Bone marrow (tissue), 2 donors: ENCODE measurements around the gene HOXA10.

Source experiments
- DNase-seq, 2 donors: peaks; one replicate each; lab custom pipeline; 2025; lab: John Stamatoyannopoulos, UW

The HOXA10 gene

DNA sequence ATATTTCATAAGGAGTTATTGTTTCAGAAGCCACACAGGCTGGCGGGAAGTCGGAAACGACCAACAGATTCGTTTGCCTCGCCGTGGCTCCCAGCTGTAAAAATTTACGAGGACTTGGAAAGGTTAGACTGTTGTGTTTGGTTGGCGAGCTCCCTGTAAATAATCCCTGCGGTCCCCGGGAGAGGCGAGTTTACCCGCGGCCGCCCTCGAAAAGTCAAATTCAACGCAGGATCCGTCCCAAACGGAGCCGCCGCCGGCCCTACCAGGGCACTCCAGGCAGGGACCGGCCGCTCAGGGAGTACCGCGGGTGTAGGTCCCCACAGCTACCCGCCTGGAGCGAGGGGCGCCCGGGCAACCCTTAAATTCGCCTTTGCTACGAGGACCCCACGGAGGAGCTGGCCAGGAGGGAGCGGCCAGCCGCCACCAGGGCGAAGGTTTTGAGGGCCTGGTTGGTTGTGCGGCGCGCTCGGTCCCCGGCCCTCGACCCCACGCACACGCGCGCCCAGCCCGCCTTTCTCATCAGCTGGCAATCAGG lies 8.1 kb downstream of the HOXA10 start:
- no peak for DNase-seq

DNA sequence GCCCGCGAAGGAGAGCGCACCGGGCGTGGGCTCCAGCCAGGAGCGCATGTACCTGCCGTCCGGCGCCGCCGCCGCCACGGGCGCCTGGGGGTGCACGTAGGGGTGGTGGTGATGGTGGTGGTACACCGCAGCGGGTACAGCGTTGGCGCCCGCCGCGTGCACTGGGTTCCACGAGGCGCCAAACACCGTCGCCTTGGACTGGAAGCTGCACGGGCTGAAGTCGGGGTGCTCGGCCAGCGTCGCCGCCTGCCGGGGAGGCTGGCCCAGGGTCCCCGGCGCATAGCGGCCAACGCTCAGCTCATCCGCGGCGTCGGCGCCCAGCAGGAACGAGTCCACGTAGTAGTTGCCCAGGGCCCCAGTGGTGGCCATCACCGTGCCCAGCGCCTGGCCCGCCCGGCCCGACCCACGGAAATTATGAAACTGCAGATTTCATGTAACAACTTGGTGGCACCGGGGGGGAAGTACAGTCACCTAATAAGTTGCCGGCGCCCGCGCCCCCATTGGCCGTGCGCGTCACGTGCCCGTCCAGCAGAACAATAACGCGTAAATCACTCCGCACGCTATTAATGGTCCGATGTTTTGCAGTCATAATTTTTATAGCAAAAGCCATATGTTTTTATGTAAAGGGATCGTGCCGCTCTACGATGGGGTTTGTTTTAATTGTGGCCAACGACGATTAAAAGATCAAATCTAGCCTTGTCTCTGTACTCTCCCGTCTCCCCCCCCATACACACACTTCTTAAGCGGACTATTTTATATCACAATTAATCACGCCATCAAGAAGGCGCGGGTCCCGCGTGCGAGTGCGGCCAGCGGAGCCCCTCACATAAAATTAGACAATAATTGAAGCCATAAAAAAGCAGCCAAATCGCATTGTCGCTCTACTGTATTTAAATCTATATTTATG lies 8.8 kb downstream of the HOXA10 start, which contains the start of gene HOXA9:
HOXA9 (minus strand) TSS at position 449 of the 907 bp plus-strand sequence; CDS start at position 369, 80 bp downstream.
- peak in 1 of 2 donors; percentile 57 for DNase-seq

DNA sequence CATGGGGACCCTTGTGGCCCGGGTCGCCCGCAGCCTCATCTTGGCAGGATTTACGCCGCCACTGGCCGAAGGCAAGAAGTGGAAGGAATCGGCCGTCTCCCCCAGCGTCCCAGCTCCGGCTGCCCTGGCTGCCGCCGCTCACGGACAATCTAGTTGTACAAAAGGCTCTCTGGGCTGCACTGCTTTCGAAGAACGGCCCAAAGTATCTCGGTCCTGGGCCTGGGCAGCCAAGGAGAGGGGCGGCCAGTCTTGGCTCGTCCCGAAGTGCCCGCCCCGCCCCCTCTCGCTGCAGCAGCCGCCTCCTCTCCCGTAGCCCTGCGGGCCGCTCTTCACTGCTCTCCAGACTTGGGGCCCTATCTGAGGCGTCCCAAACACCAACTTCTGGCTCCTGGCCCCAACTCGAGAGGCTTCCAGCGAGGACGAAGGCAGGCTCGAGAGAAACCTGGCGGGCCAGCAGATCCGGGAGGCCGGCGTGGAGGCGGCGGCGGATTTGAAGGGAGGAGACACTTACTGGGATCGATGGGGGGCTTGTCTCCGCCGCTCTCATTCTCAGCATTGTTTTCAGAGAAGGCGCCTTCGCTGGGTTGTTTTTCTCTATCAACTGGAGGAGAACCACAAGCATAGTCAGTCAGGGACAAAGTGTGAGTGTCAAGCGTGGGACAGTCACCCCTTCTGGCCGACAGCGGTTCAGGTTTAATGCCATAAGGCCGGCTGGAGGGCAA lies 9.6 kb downstream of the HOXA10 start:
- no peak for DNase-seq

DNA sequence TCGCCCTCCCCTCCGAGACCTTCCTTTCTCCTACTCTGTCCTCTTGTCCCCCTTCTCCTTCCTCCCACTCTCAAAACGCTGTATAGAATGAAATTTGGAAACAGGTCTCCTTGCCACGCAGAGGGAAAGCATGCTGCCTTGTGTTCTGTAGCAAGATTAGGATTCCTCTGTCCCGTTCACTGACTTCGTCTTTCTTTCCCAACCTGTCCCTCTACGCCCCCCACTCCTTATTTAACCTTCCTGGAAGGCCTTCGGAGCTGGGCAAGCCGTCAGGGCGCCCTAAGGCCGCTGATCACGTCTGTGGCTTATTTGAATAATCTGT lies 10.1 kb downstream of the HOXA10 start:
- DNase-seq = no peak

DNA sequence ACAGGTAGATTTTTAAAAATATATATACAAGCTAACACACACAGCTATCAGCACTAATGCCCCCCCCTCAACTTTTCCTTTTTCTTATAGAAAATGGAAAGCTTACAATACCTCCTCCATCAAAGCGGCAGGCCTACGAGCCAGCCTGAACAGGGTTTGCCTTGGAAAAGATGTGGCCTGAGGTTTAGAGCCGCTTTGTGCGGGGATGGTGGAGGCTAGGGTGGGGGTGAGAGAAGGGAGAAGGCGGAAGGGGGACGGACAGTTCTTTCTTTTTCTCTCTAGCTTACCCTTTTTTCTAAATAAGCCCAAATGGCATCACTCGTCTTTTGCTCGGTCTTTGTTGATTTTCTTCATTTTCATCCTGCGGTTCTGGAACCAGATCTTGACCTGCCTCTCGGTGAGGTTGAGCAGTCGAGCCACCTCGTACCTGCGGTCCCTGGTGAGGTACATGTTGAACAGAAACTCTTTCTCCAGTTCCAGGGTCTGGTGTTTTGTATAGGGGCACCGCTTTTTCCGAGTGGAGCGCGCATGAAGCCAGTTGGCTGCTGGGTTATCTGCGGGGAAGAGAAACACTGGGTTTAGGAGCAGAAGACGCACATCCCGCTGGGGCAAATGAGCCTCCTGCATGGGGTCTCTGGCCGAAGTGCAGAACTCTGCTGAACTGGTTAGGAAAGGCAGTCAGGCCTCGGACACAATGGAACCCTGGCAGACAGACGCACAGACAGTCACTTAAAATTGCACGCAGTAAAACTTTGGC lies 10.7 kb downstream of the HOXA10 start:
- DNase-seq = no peak

DNA sequence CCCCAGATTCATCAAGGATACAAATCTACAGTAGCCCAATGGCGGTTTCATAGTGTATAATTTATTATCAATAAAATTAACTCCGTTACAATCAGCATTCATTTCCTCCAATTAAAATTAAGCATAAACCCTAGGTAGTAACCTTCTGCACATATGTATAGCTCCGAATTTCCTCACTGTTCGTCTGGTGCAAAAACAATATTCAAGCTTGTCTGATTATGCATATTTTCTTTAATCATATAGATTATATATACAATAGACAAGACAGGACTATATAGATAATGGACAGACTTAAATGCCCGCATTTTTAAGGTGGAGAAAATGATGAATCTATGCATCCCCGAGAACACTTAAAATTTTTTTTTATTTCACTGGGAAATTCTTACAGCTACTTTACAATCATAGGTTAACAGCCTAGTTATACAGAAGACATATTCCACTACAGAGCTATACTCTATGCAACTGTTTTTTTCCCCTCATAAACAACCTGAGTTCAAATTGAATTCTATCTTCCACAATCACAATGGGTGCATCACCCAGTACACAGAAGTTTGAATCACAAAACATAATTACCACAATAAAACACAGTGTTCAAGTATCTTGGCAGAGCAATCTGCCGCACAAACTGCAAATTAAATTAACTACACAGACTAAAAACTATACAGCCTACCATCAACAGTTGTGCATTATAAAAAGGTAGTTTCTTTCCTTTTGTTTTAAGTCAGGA lies 11.4 kb downstream of the HOXA10 start:
- DNase-seq = no peak

DNA sequence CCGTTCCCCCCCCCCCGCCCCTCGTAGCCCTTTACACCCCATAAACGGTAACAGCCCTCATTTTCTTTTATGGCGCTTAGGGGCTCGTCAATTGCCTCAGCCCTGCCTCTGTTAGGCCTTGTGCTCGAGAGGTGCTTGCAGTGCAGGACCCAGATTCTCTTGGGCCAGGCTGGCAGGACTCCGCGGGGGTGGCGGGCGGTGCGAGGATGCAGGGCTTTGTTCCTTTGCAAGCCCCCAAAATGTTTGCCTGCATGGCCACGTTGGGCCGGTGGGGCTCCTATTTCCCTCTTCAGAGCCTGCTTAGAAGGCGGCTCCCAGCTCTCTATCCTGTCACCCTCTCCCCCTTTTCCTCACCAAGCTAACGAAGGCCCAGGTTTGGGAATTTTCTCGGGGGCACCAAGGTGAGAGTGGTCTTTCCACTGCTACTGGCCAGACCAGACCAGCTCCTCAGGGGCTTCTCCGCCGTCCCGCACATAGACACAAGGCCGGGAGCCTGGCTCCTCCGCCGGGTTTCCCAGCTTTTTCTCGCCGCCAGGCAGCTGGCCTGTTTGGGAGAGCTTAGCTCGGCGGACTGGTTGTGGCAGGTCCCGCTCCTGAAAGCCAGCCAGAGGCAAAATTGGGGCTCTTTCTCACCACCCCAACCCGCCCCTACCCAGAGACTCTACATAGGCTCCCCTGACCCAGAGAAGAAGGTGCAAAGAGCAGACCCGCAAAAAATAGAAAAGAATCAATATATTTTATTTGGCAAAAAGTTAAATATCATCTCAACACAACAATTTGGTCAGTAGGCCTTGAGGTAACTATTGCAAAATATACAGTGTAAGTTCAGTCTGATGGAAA lies 12.2 kb downstream of the HOXA10 start:
- no peak for DNase-seq

DNA sequence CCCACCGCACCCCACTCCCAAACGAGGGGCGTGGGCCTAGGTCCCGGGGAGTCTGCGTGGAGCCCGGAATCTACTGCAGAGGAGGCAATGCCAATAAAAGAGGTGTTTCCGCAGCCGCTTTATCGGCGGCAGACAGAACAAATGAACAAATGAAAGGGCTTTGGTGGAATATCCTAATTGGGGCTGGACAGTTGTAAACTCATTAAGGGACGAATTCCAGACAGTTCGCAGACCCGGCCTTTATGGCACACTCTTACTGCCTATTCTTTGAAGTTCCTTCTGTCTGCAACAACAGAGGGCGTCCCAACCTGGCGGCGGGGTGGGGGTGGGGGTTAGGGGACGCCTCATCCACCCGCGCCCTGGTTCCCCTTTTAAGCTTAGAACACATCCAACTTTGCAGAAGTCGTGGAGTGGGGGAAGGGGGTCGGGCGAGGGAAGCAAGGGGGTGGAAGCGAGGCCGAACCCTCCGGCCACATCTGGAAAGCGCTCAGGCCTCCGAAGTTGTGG lies 12.9 kb downstream of the HOXA10 start:
- DNase-seq = peak in 1 of 2 donors; percentile 60

DNA sequence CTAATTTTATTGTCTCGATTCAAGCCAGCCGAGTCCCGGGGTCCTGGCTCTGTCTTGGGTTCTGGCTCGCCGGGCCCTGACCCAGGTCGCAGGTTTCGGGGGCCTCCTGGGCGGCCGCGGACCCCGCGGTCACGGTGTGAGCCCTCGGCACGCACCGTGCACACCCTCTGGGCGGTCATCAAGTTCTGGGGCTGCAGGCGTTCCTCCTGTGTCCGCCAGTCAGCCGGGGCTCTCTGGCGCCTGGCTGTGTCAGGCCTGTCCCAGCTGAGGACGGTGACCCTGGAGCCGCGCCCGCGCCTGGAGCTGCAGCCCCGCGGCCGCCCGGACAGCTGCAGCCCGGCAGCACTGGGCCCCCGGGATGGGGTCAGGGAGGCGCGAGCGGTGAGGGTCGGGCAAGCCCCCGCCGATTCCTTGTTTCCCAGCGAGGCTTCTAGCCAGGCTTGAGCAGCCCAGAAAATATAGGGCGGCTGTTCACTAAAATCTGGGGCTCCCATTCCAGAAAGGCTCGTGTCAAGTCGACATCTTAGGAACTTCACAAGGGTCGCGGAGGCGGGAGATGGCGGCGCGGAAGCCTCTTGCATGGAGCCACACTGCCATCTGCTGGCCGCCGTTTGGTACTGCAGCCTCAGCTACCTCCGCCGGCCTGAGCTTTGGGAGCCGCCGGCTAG lies 13.4 kb downstream of the HOXA10 start:
- DNase-seq = peak in 1 of 2 donors; percentile 87

DNA sequence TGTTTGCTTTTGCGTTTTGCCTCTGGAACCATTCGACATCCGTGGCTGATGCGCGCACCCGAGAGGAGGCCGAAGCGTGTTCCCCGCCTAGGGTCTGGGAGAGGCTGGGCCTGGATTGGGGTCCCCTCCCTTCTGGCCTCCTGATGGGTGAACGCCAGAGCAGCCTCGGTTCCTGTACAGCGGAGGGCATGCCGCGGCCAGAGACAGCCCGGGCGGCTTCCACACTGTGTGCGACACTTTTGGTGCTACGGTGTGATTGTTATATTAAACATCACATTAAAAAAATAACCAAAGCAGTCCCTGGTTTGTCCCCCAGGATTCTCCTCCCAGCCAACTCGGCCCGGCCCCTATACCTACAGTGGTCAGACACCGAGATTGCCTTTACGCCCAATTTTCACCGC lies 14.0 kb downstream of the HOXA10 start:
- DNase-seq = no peak

DNA sequence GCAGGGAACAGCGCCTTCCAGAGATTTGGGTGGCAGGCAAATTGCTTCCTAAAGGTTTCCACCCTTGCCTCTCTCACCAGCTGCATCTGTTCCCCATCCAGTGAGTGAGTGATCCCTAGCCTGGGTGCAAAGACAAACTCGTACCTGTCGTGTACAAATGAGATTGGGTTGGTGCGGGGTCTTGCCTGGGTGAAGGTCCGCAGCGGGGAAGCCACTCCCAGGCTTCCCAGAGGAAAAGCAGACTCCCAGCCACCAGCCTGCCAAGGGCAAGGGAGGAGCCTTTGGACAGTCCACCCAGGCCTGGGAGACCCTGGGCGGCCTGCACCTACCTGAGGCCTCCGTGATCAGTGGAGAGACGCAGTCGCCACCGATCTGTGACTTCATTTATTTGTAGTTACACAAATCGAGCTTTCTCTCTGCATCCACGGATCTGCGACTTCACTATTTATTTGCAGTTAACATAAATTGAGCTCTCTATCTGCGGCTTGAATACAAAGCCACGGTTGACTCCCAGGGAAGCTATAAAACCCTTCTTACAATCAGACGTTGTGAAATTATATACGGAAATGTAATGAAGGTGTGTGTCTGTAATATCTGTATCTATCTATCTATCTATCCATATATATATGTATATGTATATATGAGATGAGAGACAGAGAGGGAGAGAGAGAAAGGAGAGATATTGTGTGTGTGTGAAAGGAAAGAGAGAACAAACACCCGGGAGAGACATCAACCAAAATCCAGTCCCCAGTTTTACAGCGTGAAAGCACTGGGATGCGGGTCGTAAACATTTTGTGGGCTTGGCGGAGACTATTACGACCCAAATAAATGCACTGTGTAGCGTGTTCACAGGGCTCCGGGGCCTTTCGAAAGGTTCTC lies 14.6 kb downstream of the HOXA10 start:
- DNase-seq = no peak

DNA sequence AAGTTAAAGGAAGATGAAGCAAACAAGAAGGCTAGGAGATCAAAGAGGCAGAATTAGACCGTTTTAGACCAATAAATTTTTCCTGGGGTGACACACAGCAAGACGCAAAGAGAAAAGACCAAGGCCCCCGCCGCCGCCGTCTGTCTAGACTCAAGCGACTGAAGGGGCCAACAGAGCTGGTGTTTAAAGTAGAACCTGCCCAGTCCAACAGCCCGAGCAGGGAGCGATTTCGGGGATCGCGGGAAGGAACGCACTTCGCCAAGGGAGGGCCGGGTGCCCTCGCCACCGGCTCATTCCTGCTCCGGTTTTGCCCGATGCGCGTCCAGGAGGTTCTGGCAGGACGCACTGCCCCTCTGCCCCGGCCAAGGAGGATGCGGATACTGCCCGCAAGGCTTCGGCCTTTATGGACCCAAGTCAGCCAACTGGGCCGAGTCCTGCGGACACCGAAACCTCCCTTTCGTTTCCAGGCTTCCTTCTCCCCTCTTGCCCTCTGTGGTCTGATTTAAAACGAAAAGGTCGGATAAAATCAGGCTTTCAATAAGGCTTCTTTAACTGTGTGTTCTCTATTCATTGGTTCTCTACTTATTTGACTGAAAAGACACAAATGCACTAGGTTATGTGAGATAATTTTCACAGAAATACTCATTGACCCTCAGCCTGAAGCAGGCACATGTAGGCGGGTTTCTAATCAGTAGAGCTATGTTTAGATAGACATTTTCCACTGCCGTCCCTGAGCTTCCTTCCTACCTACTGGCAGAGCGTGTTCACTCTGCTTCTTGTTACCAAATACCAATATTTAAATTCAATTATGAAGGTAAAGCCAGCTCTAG lies 15.5 kb downstream of the HOXA10 start:
- no peak for DNase-seq

DNA sequence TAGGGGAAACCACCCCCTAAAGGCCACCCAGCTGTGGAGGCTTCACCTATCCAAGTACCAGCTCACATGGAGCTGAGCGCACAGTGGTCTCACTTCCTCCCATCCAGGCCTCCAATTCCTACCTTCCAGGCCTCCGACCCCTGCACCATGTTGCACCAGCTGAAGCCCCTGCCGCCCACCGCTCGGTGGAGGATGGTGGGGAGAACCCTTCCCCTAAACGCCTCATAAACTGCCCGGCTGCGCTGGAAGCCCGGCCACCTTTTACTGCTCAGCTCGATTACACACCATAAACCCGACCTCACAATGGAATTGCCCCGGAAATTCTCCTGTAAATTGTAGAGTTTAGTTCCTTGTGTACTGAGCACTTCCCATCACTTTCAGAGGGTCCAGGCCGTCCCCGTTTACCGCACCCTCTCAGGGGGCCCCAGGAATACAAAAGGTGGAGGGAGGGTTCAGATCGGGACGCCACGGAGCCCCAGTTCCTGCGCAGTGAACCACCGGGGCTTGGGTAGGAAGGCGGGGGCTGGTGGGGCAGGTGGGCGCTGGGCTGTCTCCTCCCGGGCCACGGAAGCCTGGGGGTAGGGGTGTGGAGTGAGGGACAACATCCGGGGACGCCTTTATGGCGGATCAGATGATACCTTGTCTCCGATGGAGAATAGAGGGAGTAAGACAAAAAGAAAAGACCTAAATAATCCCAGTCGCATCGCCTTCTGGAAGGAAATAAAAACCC lies 16.3 kb downstream of the HOXA10 start:
- no peak for DNase-seq

DNA sequence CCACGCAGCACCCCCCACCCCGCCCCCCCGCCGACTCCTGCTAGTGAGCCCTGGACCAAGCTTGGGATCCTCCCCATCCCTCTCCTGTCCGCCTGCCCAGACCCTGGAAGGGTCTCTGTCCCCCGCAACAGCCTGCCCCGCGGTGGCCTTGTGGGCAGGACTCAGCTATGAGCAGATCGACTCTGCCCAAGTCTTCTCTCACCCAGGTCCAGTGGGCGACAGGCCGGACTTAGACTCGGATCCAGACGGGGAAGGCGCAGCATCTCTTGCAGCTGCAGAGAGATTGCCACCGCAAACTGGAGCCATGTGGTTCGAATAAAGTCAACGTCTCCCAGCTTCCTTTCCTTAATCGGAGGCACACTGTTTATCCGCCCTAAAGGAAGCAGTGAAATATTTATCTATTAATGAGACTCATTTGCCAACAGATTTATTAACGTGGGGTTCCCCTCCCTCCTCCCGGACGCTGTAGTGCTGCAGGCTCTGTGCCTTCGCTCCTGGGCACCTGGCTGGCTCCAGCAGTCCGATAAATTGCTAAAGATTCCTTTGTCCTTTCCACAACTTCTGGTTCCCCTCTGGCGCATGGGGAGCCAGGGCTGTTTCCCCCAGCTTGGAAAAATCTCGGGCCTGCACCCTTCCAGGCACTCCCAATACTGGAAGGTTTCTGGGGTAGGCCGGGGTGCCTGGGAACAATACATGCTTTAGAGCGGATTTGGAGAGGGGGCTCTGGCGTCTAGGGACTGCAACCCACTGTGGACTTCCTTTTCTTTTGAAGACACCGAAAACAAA lies 17.0 kb downstream of the HOXA10 start:
- DNase-seq = no peak

DNA sequence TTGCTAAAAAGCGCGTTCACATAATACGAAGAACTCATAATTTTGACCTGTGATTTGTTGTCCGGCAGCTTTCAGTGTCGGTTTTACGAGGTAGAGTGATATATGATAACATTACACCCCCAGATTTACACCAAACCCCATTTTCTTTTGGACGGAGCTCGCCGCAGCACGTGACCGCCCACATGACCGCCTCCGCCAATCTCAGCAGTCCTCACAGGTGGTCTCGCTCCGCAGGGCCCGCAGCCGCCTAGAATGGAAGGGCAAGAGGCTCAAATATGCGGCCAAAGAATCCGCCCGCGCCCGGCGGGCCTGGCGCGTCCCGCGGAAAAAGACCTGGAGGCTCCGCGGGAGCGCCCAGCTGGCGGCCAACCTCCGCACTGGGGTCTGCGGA lies 17.6 kb downstream of the HOXA10 start, which contains the start of gene HOXA7:
HOXA7 (minus strand) TSS at position 168 of the 391 bp plus-strand sequence; CDS start at position 38, 130 bp downstream.
- DNase-seq = peak in 1 of 2 donors; percentile 43

DNA sequence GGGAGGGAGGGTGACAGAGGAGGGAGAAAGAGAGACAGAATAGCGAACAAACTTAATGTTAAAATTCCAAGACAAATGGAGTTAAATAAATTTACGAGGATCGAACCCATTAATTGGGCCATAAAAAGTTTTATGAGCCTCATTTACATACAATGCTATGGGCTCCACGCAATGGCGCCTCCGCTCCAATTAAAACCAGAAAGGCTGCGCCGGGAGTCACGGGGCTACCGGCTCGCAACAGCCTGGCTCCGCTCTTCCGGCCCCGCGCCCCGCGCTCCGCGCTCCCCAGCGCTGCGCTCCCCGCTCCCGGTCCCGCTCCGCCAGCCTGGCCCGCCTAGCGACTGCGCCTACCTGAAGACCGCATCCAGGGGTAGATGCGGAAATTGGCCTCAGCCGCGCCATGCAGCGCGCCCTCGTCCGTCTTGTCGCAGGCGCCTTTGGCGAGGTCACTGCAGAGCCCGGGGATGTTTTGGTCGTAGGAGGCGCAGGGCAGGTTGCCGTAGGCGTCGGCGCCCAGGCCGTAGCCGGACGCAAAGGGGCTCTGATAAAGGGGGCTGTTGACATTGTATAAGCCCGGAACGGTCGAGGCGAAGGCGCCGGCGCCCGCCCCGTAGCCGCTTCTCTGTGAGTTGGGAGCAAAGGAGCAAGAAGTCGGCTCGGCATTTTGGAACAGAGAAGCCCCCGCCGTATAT lies 18.2 kb downstream of the HOXA10 start:
- DNase-seq = no peak
